ENCODE measurements around the gene FIBP. TPM values are rescaled to one million over a fixed set of nuclear protein-coding genes. Genes with fewer than 3 reads are reported as not detected.

FIBP gene
- total RNA-seq, 1 donor from 2014 or later: 78.6 TPM

DNA sequence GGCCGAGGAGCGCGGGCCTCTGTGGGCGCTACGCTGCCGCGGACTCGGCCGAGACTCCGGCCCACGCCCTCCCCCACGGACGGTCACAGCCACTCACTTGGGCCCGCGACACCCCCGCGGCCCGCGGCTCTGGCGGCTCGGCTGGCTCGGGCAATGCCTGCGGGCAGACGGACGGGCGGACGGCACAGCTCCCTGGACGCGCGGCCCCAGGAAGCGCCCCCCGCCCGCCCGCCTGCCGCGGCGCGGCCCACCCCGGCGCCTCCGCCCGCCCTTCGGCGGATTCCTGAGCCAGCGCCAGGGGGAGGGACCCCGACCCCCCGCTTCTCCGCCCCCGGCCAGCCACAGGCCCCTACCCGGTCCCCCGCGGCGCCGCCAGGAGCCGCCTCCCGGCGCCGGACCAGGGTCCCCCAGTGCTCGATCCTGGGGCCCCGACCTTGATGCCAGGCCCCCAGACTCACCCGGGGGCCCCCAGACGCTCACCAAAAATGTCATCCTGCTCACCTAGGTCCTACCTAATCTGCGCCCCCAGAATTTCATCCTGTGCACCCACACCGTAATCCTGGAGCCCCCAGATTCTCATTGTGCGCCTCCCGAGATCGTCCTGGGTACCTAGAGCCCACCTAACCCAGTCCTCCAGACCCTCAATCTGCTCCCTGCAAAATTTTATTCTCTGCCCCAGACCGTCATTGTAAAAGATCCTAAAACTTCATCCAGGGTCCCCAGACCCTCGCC, 15.5 kb downstream of the FIBP start, which contains the start of gene EFEMP2:
EFEMP2 (minus strand) TSS at position 215 of the 732 bp plus-strand sequence. CDS start 446 bp downstream, outside the sequence.
- TF ChIP-seq POLR2AphosphoS5 (IDR thresholded peaks at IDR 0.05; ENCODE audit: insufficient read depth in 1 of 2, low read depth in 1 of 2): no peak
- TF ChIP-seq POLR2A (IDR thresholded peaks at IDR 0.05): no peak
- TF ChIP-seq, protein P1, sequence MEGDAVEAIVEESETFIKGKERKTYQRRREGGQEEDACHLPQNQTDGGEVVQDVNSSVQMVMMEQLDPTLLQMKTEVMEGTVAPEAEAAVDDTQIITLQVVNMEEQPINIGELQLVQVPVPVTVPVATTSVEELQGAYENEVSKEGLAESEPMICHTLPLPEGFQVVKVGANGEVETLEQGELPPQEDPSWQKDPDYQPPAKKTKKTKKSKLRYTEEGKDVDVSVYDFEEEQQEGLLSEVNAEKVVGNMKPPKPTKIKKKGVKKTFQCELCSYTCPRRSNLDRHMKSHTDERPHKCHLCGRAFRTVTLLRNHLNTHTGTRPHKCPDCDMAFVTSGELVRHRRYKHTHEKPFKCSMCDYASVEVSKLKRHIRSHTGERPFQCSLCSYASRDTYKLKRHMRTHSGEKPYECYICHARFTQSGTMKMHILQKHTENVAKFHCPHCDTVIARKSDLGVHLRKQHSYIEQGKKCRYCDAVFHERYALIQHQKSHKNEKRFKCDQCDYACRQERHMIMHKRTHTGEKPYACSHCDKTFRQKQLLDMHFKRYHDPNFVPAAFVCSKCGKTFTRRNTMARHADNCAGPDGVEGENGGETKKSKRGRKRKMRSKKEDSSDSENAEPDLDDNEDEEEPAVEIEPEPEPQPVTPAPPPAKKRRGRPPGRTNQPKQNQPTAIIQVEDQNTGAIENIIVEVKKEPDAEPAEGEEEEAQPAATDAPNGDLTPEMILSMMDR (IDR thresholded peaks at IDR 0.05): no peak
- peak within 1 kb of the TSS; percentile 58 to 76 for H3K4me3 ChIP-seq
- intact Hi-C loops (cut with DNase I): no loop called here
- no peaks in the 10 kb centered on the region for H3K27me3 ChIP-seq
- H3K9me3 ChIP-seq: no peaks in the 10 kb centered on the region
- DNase-seq (ENCODE audit: extremely low spot score in 2 of 2): no peak
- peaks cover 0 to 7% of the 10 kb centered on the region in 2 donors for H3K36me3 ChIP-seq
- H3K4me1 ChIP-seq: peaks cover 33% of the 10 kb centered on the region
- H3K27ac ChIP-seq: peak within 1 kb of the TSS; percentile 87

GRCh38 chr11:65871811-65872548, 16.3 kb downstream of the FIBP start:
- intact Hi-C loops (cut with DNase I): no loop called here
- TF ChIP-seq, protein P1 (IDR thresholded peaks at IDR 0.05): no peak
- TF ChIP-seq POLR2AphosphoS5 (IDR thresholded peaks at IDR 0.05; ENCODE audit: insufficient read depth in 1 of 2, low read depth in 1 of 2) (peak in 1 of 2 donors; percentile 25), POLR2A (IDR thresholded peaks at IDR 0.05) (no peak)
- no peak for DNase-seq (ENCODE audit: extremely low spot score in 2 of 2)
- Histone ChIP-seq H3K27me3 (no peaks in the 10 kb centered on the region), H3K4me1 (peaks cover 33% of the 10 kb centered on the region), H3K27ac (peak overlapping the region; percentile 87), H3K36me3 (peaks cover 0 to 9% of the 10 kb centered on the region in 2 donors), H3K4me3 (peak overlapping the region; percentile 58 to 76), H3K9me3 (no peaks in the 10 kb centered on the region)

DNA sequence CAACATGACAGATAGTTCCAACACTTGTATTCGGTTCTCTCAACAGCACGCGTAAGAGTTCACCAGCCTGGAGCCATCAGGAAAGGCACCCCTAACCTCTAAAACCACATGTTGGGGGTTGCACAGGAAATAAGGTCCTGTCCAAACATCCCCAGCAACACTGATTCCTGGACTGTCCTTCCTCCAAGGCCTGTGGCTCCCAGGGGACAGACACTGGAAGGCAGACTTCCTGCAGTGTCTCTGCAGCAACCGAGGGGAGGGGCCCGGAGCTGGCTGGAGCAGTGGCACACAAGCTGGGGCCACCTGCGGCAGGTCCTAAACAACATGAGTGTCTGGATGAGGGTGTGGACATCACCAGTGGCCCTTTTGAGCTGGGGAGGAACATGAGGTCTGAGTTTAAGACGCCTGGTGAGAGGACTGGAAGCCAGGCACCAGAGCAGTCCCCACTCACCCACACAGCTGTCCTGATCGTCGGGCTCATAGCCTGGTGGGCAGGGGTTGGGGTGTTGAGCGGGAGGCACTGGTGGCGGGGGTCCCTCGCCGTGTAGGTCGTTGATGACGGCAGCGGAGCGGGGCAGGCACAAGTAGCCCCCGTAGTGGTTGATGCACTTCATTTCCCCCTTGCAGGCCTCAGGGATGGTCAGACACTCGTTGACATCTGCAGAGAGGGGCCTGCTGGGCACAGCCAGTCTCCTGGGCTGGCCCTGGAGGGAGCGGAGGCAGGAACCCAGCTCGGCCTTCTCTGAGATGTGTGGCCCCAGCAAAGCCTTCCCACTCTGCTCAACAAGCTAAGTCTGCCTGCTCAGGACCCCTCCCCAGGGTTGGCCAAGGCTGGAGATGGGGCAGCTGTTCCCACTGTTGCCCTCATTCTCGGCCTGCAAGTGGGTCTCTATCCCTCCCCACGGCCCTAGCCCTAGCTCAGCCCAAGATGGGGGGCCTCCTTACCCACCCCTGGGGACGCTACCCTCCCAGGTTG, 17.3 kb downstream of the FIBP start:
- H3K4me1 ChIP-seq: peaks cover 33% of the 10 kb centered on the region
- peak overlapping the region; percentile 58 to 76 for H3K4me3 ChIP-seq
- peaks cover 0 to 19% of the 10 kb centered on the region in 2 donors for H3K36me3 ChIP-seq

DNA sequence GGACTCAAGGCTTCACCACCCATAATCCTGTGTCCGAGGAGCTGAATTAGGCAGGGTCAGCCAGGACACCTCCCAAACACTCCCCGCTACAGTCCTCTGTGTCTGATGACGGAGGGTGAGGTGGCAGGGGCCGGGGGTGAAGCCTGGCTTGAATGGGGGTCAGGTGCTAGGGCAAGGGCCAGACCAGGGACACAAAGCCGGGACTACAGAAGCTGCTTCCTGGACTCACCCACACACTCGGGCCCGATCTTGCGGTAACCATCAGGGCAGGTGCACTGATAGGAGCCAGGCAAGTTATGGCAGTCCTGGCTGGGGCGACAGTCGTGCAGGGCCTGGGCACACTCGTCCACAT, 18.0 kb downstream of the FIBP start:
- intact Hi-C loops (cut with DNase I): no loop called here
- Histone ChIP-seq H3K36me3 (peaks cover 0 to 26% of the 10 kb centered on the region in 2 donors), H3K9me3 (no peaks in the 10 kb centered on the region), H3K4me3 (no peak overlapping the region), H3K27ac (peak overlapping the region; percentile 87), H3K27me3 (no peaks in the 10 kb centered on the region), H3K4me1 (peaks cover 33% of the 10 kb centered on the region)
- TF ChIP-seq POLR2A (IDR thresholded peaks at IDR 0.05) (no peak), POLR2AphosphoS5 (IDR thresholded peaks at IDR 0.05; ENCODE audit: insufficient read depth in 1 of 2, low read depth in 1 of 2) (no peak)
- TF ChIP-seq, protein P1 (IDR thresholded peaks at IDR 0.05): no peak
- no peak for DNase-seq (ENCODE audit: extremely low spot score in 2 of 2)

More for the DNA sequence above, 17.3 kb downstream of the FIBP start:
- intact Hi-C loops (cut with DNase I): no loop called here
- Histone ChIP-seq H3K27me3 (no peaks in the 10 kb centered on the region), H3K27ac (peak overlapping the region; percentile 87), H3K9me3 (no peaks in the 10 kb centered on the region)
- DNase-seq (ENCODE audit: extremely low spot score in 2 of 2): no peak
- TF ChIP-seq POLR2A (IDR thresholded peaks at IDR 0.05): no peak
- TF ChIP-seq, protein P1 (IDR thresholded peaks at IDR 0.05): no peak
- TF ChIP-seq POLR2AphosphoS5 (IDR thresholded peaks at IDR 0.05; ENCODE audit: insufficient read depth in 1 of 2, low read depth in 1 of 2): no peak
